T-helper 1 cell (primary cell): ENCODE results near the gene AMIGO2.
A peak's percentile ranks its signal among the peaks of the same experiment; 100 is the strongest.

ENCODE experiments used
- DNase-seq, 5 donors: peaks; one replicate each; pipeline ENCODE4 v3.0.0-alpha.2; 2012 to 2020

Gene AMIGO2

GRCh38 chr12:47032644-47033043, 47.1 kb downstream of the AMIGO2 start:
- DNase-seq, result peak in 2 of 5 donors; percentile 3 to 57

- DNase-seq, result no peak
Observed at GRCh38 chr12:47029903-47030302, 49.9 kb downstream of the AMIGO2 start.

GRCh38 chr12:47028981-47029708, 50.6 kb downstream of the AMIGO2 start:
- DNase-seq, result no peak

GRCh38 chr12:47028186-47028585, 51.6 kb downstream of the AMIGO2 start:
- DNase-seq, result no peak
